ENCODE data around the gene C8G. TPM values are rescaled to one million over a fixed set of nuclear protein-coding genes. Genes with fewer than 3 reads are reported as not detected.

C8G gene
- total RNA-seq, 2 donors from 2014 or later = not detected

DNA sequence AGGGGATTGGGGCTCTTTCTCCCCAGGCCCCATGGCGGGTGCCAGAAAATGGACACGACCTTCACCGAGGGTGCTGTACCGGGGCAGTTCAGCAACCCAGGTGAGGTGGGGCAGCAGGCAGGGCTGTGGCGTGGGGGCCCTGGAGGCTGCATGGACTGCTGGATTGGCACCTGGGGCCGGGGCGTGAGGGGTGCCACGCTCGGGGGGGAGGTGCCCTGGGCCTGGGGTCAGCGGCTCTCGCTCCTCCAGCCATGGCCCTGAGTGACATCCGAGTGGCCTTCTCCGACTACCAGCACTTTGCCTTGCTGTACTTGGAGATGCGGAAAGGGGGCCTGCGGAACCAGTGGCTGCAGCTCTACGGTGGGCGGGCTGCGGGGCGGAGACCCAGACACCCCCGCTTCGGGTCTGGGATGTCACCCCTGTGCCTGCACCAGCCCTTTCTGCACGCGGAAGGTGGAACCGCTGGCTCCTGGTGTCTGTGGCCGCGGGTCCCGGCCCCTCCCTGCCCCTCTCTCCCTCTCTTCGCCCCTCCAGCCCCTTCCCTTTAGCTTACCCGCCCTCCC lies 39.5 kb downstream of the C8G start:
- H3K4me3 ChIP-seq = no peak overlapping the region
- peaks cover 8% of the 10 kb centered on the region for H3K27me3 ChIP-seq (replicated peaks; ENCODE audit: insufficient read depth)
- no peak for DNase-seq (ENCODE audit: low spot score)
- peaks cover 0 to 7% of the 10 kb centered on the region in 2 donors for H3K4me1 ChIP-seq (ENCODE audit: control insufficient read depth in 1 of 2, low read depth in 2 of 2)
- no peak overlapping the region for H3K27ac ChIP-seq
- ATAC-seq (ENCODE audit: insufficient number of reproducible peaks, low FRiP score, low read depth) = no peak
- no peaks in the 10 kb centered on the region for H3K9me3 ChIP-seq
- TF ChIP-seq, protein P1, sequence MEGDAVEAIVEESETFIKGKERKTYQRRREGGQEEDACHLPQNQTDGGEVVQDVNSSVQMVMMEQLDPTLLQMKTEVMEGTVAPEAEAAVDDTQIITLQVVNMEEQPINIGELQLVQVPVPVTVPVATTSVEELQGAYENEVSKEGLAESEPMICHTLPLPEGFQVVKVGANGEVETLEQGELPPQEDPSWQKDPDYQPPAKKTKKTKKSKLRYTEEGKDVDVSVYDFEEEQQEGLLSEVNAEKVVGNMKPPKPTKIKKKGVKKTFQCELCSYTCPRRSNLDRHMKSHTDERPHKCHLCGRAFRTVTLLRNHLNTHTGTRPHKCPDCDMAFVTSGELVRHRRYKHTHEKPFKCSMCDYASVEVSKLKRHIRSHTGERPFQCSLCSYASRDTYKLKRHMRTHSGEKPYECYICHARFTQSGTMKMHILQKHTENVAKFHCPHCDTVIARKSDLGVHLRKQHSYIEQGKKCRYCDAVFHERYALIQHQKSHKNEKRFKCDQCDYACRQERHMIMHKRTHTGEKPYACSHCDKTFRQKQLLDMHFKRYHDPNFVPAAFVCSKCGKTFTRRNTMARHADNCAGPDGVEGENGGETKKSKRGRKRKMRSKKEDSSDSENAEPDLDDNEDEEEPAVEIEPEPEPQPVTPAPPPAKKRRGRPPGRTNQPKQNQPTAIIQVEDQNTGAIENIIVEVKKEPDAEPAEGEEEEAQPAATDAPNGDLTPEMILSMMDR (IDR thresholded peaks at IDR 0.05) = no peak
- H3K36me3 ChIP-seq = no peaks in the 10 kb centered on the region

DNA sequence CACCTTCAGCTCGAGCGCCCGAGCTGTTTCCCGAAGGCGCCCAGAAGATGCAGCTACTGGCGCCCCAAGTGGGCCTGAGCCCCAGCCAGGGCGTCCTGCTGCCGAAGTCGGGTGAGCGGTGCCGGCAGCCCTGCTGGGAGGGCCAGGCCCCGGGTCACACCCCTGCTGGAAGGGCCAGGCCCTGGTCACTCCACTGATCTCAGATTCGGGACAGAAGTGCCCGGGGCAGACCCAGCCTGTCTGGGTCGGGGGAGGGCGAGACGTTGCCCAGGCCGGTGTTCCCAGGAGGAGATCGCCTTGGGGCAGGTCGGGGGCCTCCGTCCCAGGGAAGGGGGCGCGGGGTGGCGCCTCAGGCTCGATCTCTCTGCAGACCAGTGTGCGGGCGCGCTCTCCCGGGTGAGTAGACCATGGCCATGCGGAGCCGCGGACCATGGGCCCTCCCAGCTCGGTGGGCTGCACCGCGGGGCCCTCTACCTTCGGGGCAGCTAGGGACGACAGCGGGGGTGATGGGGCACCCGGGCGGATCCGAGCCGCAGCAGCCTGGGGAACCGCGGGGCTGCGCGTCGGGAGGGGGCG lies 40.1 kb downstream of the C8G start:
- Histone ChIP-seq H3K36me3 (no peaks in the 10 kb centered on the region), H3K4me3 (no peak overlapping the region), H3K27me3 (replicated peaks; ENCODE audit: insufficient read depth) (peaks cover 8% of the 10 kb centered on the region), H3K4me1 (ENCODE audit: control insufficient read depth in 1 of 2, low read depth in 2 of 2) (peaks cover 0 to 7% of the 10 kb centered on the region in 2 donors), H3K9me3 (no peaks in the 10 kb centered on the region), H3K27ac (no peak overlapping the region)
- ATAC-seq (ENCODE audit: insufficient number of reproducible peaks, low FRiP score, low read depth) = no peak
- DNase-seq (ENCODE audit: low spot score) = no peak
- TF ChIP-seq, protein P1 (IDR thresholded peaks at IDR 0.05) = no peak

DNA sequence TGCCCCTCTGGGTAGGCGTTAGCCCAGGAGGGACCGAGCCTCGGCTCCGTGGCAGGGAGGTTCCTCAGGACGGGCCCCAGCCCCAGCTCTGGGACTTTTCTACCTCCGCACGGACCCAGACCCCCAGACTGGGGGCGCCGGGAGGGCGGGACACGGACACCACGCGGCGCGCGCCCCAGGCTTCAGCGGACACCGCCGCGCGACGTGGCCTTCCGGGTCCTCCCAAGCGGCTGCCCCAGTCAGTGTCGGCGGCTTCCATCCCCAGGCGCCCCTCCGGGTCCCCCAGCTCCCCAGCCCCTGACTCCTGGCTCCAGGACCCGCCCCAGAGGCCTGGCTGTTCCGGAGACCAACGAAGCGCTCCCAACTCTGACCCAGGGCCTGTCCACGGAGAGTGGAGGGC lies 40.8 kb downstream of the C8G start:
- Histone ChIP-seq H3K4me1 (ENCODE audit: control insufficient read depth in 1 of 2, low read depth in 2 of 2) (peaks cover 0 to 7% of the 10 kb centered on the region in 2 donors), H3K9me3 (no peaks in the 10 kb centered on the region), H3K4me3 (no peak overlapping the region), H3K27me3 (replicated peaks; ENCODE audit: insufficient read depth) (peaks cover 8% of the 10 kb centered on the region), H3K36me3 (no peaks in the 10 kb centered on the region), H3K27ac (no peak overlapping the region)
- no peak for DNase-seq (ENCODE audit: low spot score)
- TF ChIP-seq, protein P1 (IDR thresholded peaks at IDR 0.05) = no peak
- no peak for ATAC-seq (ENCODE audit: insufficient number of reproducible peaks, low FRiP score, low read depth)

DNA sequence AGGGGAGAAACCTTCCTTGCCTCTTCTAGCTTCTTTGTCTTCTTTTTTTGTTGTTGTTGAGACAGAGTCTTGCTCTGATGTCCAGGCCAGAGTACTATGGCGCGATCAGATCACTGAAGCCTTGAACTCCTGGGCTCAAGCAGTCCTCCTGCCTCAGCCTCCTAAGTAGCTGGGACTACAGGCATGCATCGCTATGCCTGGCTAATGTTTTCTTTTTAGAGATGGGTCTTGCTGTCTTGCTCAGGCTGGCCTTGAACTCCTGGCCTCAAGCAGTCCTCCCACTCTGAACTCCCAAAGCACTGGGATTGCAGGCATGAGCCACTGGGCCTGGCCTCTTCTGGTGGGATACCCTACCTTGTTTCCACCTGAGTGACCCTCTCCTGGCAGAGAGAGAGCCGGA lies 43.8 kb downstream of the C8G start:
- Histone ChIP-seq H3K4me1 (ENCODE audit: control insufficient read depth in 1 of 2, low read depth in 2 of 2) (peaks cover 8 to 21% of the 10 kb centered on the region in 2 donors), H3K27me3 (replicated peaks; ENCODE audit: insufficient read depth) (peaks cover 8% of the 10 kb centered on the region), H3K36me3 (no peaks in the 10 kb centered on the region), H3K27ac (no peak overlapping the region), H3K9me3 (no peaks in the 10 kb centered on the region), H3K4me3 (no peak overlapping the region)
- no peak for ATAC-seq (ENCODE audit: insufficient number of reproducible peaks, low FRiP score, low read depth)
- no peak for DNase-seq (ENCODE audit: low spot score)
- TF ChIP-seq, protein P1 (IDR thresholded peaks at IDR 0.05) = no peak

DNA sequence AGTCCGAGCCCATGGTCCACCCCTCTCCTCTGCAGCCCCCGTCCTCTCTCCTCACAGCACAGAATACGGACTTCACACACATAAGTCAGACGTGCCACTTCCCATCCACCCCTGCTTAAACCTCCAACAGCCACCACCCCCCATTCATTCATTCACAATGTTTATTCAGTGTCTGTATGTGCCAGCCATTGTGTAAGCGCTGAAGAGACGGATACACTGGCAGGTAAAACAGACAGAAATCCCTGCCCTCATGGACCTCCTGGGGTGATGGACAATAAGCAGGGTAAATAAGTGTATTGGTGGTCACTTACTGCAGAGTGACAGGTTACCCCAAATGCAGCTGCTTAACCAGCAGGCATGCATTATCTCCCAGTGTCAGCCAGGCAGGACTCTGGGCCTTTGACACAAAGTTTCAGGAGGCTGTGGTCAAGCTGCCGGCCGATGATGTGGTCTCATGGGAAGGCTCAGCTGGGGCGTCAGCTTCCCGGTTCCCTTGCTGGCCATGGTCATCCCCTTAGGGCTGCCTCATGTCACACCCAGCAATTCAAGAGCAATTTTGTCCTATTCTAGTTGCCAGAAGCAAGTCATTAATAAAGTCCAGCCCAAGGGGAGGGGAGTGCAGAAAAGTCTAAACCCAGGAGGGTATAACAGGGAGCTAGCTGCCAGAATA lies 45.3 kb downstream of the C8G start:
- Histone ChIP-seq H3K27me3 (replicated peaks; ENCODE audit: insufficient read depth) (peaks cover 1% of the 10 kb centered on the region), H3K27ac (no peak overlapping the region), H3K9me3 (no peaks in the 10 kb centered on the region), H3K4me1 (ENCODE audit: control insufficient read depth in 1 of 2, low read depth in 2 of 2) (peaks cover 10 to 21% of the 10 kb centered on the region in 2 donors), H3K36me3 (no peaks in the 10 kb centered on the region), H3K4me3 (no peak overlapping the region)
- ATAC-seq (ENCODE audit: insufficient number of reproducible peaks, low FRiP score, low read depth) (no peak), DNase-seq (ENCODE audit: low spot score) (no peak)
- TF ChIP-seq, protein P1 (IDR thresholded peaks at IDR 0.05) = no peak

All from thoracic aorta (tissue), 2 donors.